Measurements from ENCODE around the gene GRIN1. TPM values are rescaled to one million over a fixed set of nuclear protein-coding genes. Genes with fewer than 3 reads are reported as not detected.

GRIN1 gene
- total RNA-seq, 2 donors from 2014 or later: 0.35 to 0.73 TPM

- Mint-ChIP-seq H3K36me3 (ENCODE audit: low read depth) (no peaks in the 10 kb centered on the region), H3K27ac (no peak overlapping the region), H3K4me1 (no peaks in the 10 kb centered on the region), H3K27me3 (ENCODE audit: insufficient read depth) (peaks cover 93% of the 10 kb centered on the region), H3K9me3 (no peaks in the 10 kb centered on the region), H3K4me3 (no peak overlapping the region)
- WGBS, 2 experiments (ENCODE audit: insufficient coverage in 1 of 2, insufficient read length in 1 of 2): 29 to 46% methylated on average over 28 to 37 of the region's 37 CpGs
- no peak for TF ChIP-seq CTCF (conservative IDR thresholded peaks at IDR 0.05)
- Histone ChIP-seq H3K4me1 (ENCODE audit: control insufficient read depth, insufficient read depth, low read length) (no peaks in the 10 kb centered on the region), H3K9ac (ENCODE audit: extremely low read depth, low read length, poor library complexity, severe bottlenecking) (no peak overlapping the region), H3K27me3 (ENCODE audit: control insufficient read depth, insufficient read depth, low read length, poor library complexity, severe bottlenecking) (peaks cover 93% of the 10 kb centered on the region), H3K9me3 (ENCODE audit: control insufficient read depth, low read length) (no peaks in the 10 kb centered on the region), H3K27ac (ENCODE audit: low read depth, low read length) (no peak overlapping the region), H3K4me3 (ENCODE audit: low read length) (no peak overlapping the region), H3K36me3 (ENCODE audit: control insufficient read depth, insufficient read depth, low read length) (no peaks in the 10 kb centered on the region)
- peak; percentile 30 for DNase-seq
Measured at GRCh38 chr9:137139468-137140150, 655 bp downstream of the GRIN1 start.

GRCh38 chr9:137140151-137141012 lies 1.4 kb downstream of the GRIN1 start:
- 60 to 67% methylated on average over 16 to 26 of the region's 26 CpGs for WGBS, 2 experiments (ENCODE audit: insufficient coverage in 1 of 2, insufficient read length in 1 of 2)

More at GRCh38 chr9:137140151-137141012, 1.4 kb downstream of the GRIN1 start:
- H3K36me3 ChIP-seq (ENCODE audit: control insufficient read depth, insufficient read depth, low read length): no peaks in the 10 kb centered on the region
- DNase-seq: peak; percentile 50
- H3K27me3 ChIP-seq (ENCODE audit: control insufficient read depth, insufficient read depth, low read length, poor library complexity, severe bottlenecking): peaks cover 87% of the 10 kb centered on the region
- H3K9ac ChIP-seq (ENCODE audit: extremely low read depth, low read length, poor library complexity, severe bottlenecking): no peak overlapping the region
- no peak overlapping the region for H3K4me3 ChIP-seq (ENCODE audit: low read length)
- no peak overlapping the region for H3K27ac Mint-ChIP-seq
- H3K9me3 ChIP-seq (ENCODE audit: control insufficient read depth, low read length): no peaks in the 10 kb centered on the region
- H3K4me1 Mint-ChIP-seq: no peaks in the 10 kb centered on the region
- peaks cover 86% of the 10 kb centered on the region for H3K27me3 Mint-ChIP-seq (ENCODE audit: insufficient read depth)
- H3K36me3 Mint-ChIP-seq (ENCODE audit: low read depth): no peaks in the 10 kb centered on the region
- no peak overlapping the region for H3K4me3 Mint-ChIP-seq
- H3K9me3 Mint-ChIP-seq: no peaks in the 10 kb centered on the region
- no peak overlapping the region for H3K27ac ChIP-seq (ENCODE audit: low read depth, low read length)
- H3K4me1 ChIP-seq (ENCODE audit: control insufficient read depth, insufficient read depth, low read length): no peaks in the 10 kb centered on the region
- no peak for TF ChIP-seq CTCF (conservative IDR thresholded peaks at IDR 0.05)
